Measurements from ENCODE around the gene SCG3. TPM values are rescaled to one million over a fixed set of nuclear protein-coding genes. Genes with fewer than 3 reads are reported as not detected.

SCG3 gene
- total RNA-seq, 1 experiment from 2014 or later = not detected

DNA sequence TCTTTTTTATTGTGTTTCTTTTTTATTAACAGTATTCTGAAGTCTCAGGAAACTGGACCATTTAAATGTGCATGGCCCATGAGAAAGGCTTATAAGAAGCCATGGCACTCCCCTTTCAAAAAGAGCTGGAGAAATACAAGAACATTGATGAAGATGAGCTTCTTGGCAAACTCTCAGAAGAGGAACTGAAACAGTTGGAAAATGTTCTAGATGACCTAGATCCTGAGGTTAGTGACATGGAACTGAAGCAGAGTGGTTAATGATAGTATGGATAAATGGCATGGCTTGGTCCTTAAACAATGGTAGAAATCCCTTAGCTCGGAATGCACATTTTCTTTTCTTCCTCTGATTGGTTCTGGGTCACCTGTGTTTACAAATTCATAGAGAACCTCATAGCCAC is 85.0 kb downstream of the SCG3 start:
- no peaks in the 10 kb centered on the region for H3K9me3 ChIP-seq
- no peaks in the 10 kb centered on the region for H3K4me1 ChIP-seq
- TF ChIP-seq, protein P1, sequence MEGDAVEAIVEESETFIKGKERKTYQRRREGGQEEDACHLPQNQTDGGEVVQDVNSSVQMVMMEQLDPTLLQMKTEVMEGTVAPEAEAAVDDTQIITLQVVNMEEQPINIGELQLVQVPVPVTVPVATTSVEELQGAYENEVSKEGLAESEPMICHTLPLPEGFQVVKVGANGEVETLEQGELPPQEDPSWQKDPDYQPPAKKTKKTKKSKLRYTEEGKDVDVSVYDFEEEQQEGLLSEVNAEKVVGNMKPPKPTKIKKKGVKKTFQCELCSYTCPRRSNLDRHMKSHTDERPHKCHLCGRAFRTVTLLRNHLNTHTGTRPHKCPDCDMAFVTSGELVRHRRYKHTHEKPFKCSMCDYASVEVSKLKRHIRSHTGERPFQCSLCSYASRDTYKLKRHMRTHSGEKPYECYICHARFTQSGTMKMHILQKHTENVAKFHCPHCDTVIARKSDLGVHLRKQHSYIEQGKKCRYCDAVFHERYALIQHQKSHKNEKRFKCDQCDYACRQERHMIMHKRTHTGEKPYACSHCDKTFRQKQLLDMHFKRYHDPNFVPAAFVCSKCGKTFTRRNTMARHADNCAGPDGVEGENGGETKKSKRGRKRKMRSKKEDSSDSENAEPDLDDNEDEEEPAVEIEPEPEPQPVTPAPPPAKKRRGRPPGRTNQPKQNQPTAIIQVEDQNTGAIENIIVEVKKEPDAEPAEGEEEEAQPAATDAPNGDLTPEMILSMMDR (IDR thresholded peaks at IDR 0.05; ENCODE audit: insufficient read depth in 1 of 2, low read depth in 1 of 2, low read length in 1 of 2, severe bottlenecking in 1 of 2, unreplicated experiment in 1 of 2) = no peak
- Mint-ChIP-seq H3K4me3 (ENCODE audit: unreplicated experiment) (no peak overlapping the region), H3K27ac (ENCODE audit: unreplicated experiment) (no peak overlapping the region), H3K27me3 (ENCODE audit: insufficient read depth, unreplicated experiment) (peaks cover 16% of the 10 kb centered on the region), H3K36me3 (ENCODE audit: insufficient read depth, unreplicated experiment) (no peaks in the 10 kb centered on the region), H3K4me1 (ENCODE audit: low read depth, unreplicated experiment) (no peaks in the 10 kb centered on the region), H3K9me3 (ENCODE audit: unreplicated experiment) (no peaks in the 10 kb centered on the region)
- ChIA-PET CTCF (interaction anchor here (0.5 kb wide), 1 partner anchor 113 kb away, joined by 3 read pairs; no protein-coding TSS in a partner anchor), POLR2A (no interaction called here)
- BruUV-seq (replicated peaks) = no TSS peak
- H3K36me3 ChIP-seq (ENCODE audit: control insufficient read depth, insufficient read depth, low read length) = no peaks in the 10 kb centered on the region
- intact Hi-C loops (cut with micrococcal nuclease; ENCODE audit: unreplicated experiment) = no loop called here
- H3K4me3 ChIP-seq (ENCODE audit: low read depth, low read length) = no peak overlapping the region
- no peaks in the 10 kb centered on the region; the same call in 1 of the 2 replicates for H3K27me3 ChIP-seq (replicated peaks; ENCODE audit: control insufficient read depth, insufficient read depth, low read length)
- DNase-seq = no peak

- Mint-ChIP-seq H3K4me3 (ENCODE audit: unreplicated experiment) (no peak overlapping the region), H3K4me1 (ENCODE audit: low read depth, unreplicated experiment) (no peaks in the 10 kb centered on the region), H3K36me3 (ENCODE audit: insufficient read depth, unreplicated experiment) (no peaks in the 10 kb centered on the region), H3K27ac (ENCODE audit: unreplicated experiment) (no peak overlapping the region), H3K27me3 (ENCODE audit: insufficient read depth, unreplicated experiment) (peaks cover 16% of the 10 kb centered on the region), H3K9me3 (ENCODE audit: unreplicated experiment) (no peaks in the 10 kb centered on the region)
- H3K9me3 ChIP-seq = no peaks in the 10 kb centered on the region
- intact Hi-C loops (cut with micrococcal nuclease; ENCODE audit: unreplicated experiment) = no loop called here
- no peaks in the 10 kb centered on the region for H3K36me3 ChIP-seq (ENCODE audit: control insufficient read depth, insufficient read depth, low read length)
- no peaks in the 10 kb centered on the region; the same call in 1 of the 2 replicates for H3K27me3 ChIP-seq (replicated peaks; ENCODE audit: control insufficient read depth, insufficient read depth, low read length)
- DNase-seq = no peak
- H3K4me1 ChIP-seq = no peaks in the 10 kb centered on the region
- no TSS peak for BruUV-seq (replicated peaks)
- no peak overlapping the region for H3K4me3 ChIP-seq (ENCODE audit: low read depth, low read length)
- ChIA-PET CTCF (interaction anchor here (0.6 to 1.1 kb wide), 2 partner anchors 8 to 200 kb away, joined by 3 read pairs; no protein-coding TSS in a partner anchor), POLR2A (no interaction called here)
- TF ChIP-seq, protein P1 (IDR thresholded peaks at IDR 0.05; ENCODE audit: insufficient read depth in 1 of 2, low read depth in 1 of 2, low read length in 1 of 2, severe bottlenecking in 1 of 2, unreplicated experiment in 1 of 2) = no peak
These were observed 86.7 kb downstream of the SCG3 start for GRCh38 chr15:51768018-51768417.

Other genes starting within 250 kb of the SCG3 start
- 7.5 TPM in 2 replicates for gene DMXL2, start 58.7 kb upstream of the SCG3 start, total RNA-seq (2022)
- 0.29 and 0.63 TPM in 2 replicates for gene LYSMD2, start 56.2 kb downstream of the SCG3 start, total RNA-seq (2022)
- gene TMOD2, start 70.1 kb downstream of the SCG3 start, total RNA-seq (2022) = 0.23 and 0.52 TPM in 2 replicates
- gene TMOD3, start 148.2 kb downstream of the SCG3 start, total RNA-seq (2022) = 46.8 and 54.4 TPM in 2 replicates